Measurements from ENCODE around the gene ALG14.

DNA sequence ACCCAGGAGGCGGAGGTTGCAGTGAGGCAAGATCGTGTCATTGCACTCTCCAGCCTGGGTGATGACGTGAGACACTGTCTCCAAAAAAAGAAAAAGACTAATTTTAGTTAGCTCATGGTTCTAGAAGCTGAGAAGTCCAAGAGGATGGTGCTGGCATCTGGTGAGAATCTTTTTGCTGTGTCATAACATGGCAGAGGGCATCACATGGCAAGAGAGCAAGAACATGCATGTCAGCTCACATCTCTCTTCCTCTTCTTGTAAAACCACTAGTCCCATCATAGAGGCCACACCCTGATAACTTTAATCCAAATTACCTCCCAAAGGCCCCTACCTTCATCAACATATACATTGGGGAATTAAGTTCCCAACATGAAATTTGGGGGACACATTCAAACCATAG, 132.0 kb downstream of the ALG14 start:
- TF ChIP-seq, protein P1, sequence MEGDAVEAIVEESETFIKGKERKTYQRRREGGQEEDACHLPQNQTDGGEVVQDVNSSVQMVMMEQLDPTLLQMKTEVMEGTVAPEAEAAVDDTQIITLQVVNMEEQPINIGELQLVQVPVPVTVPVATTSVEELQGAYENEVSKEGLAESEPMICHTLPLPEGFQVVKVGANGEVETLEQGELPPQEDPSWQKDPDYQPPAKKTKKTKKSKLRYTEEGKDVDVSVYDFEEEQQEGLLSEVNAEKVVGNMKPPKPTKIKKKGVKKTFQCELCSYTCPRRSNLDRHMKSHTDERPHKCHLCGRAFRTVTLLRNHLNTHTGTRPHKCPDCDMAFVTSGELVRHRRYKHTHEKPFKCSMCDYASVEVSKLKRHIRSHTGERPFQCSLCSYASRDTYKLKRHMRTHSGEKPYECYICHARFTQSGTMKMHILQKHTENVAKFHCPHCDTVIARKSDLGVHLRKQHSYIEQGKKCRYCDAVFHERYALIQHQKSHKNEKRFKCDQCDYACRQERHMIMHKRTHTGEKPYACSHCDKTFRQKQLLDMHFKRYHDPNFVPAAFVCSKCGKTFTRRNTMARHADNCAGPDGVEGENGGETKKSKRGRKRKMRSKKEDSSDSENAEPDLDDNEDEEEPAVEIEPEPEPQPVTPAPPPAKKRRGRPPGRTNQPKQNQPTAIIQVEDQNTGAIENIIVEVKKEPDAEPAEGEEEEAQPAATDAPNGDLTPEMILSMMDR (IDR thresholded peaks at IDR 0.05) = no peak
- no peak for TF ChIP-seq POLR2A (IDR thresholded peaks at IDR 0.05)

Measured in thyroid gland (tissue), 4 donors.